Gastroesophageal sphincter (tissue), 3 donors: Measurements from ENCODE around the gene IFT122.

ENCODE experiments used
- POLR2A ChIP-seq, 2 donors: fragments of 450-650 bp; IDR thresholded peaks; one replicate each; pipeline ENCODE4 v1.6.1; 2017; ENCODE audit warnings: antibody characterized with exemption in 2 of 2, mild to moderate bottlenecking in 2 of 2, moderate library complexity in 1 of 2
- TF ChIP-seq, protein P1 (sequence below), 4 experiments: fragments of 200-600 bp in 2 of 4; fragments of 450-650 bp in 2 of 4; sonication (generic) in 1 of 4; IDR thresholded peaks; one replicate each; pipeline ENCODE4 v1.5.1; 2017 to 2019; ENCODE audit warnings: antibody characterized with exemption in 4 of 4, mild to moderate bottlenecking in 2 of 4, moderate library complexity in 2 of 4

DNA sequence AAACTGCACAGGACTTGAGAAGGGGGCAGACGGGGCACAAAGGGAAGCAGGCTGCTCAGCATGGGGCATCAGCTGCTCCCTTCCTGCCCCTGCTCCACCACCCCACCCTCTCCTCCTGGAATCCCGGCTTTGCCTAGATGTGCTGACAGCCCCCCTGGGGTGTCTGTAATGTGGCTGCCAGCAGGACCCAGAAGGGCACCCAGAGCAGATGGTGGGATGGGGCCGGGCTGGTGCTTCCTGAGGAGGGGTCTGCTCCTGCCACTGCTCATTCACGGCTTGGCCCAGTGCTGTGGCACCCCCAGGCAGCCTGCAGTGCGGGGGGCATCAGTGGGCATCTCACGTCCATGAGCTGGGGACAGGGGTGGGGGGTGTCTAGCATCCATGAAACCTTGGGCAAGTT is 113.1 kb downstream of the IFT122 start:
- TF ChIP-seq POLR2A (IDR thresholded peaks at IDR 0.05) = no peak
- TF ChIP-seq, protein P1, sequence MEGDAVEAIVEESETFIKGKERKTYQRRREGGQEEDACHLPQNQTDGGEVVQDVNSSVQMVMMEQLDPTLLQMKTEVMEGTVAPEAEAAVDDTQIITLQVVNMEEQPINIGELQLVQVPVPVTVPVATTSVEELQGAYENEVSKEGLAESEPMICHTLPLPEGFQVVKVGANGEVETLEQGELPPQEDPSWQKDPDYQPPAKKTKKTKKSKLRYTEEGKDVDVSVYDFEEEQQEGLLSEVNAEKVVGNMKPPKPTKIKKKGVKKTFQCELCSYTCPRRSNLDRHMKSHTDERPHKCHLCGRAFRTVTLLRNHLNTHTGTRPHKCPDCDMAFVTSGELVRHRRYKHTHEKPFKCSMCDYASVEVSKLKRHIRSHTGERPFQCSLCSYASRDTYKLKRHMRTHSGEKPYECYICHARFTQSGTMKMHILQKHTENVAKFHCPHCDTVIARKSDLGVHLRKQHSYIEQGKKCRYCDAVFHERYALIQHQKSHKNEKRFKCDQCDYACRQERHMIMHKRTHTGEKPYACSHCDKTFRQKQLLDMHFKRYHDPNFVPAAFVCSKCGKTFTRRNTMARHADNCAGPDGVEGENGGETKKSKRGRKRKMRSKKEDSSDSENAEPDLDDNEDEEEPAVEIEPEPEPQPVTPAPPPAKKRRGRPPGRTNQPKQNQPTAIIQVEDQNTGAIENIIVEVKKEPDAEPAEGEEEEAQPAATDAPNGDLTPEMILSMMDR (IDR thresholded peaks at IDR 0.05) = no peak
